HG03103 (cell line): ENCODE measurements around the gene CATSPER4.

ENCODE experiments used
- ATAC-seq: cut with Tn5 transposase; IDR thresholded peaks from one replicate; pipeline ENCODE4 v1.9.1; 2021; ENCODE audit warnings: low read depth; ENCODE audit not compliant: unreplicated experiment

The CATSPER4 gene

DNA sequence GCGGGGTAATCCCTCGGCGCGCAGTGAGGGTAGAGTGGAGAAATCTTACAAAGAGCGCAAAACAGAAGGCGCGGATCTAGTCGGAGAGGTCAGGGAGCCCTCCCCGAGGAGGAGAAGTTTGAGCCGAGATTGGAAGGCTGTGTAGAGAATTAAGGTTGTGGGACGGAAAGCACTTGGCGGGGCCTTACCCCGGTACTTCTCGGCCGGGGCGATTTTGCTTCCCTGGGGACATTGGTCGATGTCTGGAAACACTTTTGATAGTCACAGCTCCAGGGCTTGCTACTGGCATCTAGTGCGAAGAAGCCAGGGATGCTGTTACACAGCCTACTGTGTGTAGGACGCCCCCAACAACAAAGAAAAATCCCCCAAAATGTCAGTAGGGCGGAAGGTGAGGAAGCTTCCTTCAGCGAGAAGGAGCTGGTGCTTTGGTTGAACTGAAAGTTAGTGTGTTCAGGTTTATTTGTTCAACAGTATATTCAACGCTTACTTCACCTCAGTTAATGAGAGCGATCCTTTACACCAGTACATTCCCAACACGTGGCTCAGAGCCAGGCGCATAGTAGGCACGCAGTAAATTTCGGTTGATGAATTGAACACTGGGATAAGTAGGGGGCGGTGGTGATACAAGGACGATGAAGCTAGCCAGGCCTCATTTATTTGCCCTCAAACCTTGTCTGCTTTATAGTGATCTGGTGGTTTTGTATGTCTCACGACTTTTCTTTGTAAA is 44.4 kb downstream of the CATSPER4 start:
- peak; percentile 3 for ATAC-seq

- no peak for ATAC-seq
These were observed 47.0 kb downstream of the CATSPER4 start for GRCh38 chr1:26237230-26237966.

GRCh38 chr1:26239936-26240335 is 49.5 kb downstream of the CATSPER4 start:
- ATAC-seq = no peak
